NCI-H2081 (cell line): ENCODE data around the gene TTC1.
A peak's percentile ranks its signal among the peaks of the same experiment; 100 is the strongest.
"Not testable (repeated sequence)": the region's sequence is repeated elsewhere in the genome, so short reads cannot be mapped to it uniquely, and the experiment has no call there.

ENCODE experiments used
- DNase-seq, 2 experiments: peaks; one replicate each; lab custom pipeline; 2025; lab: John Stamatoyannopoulos, UW

TTC1 gene

DNA sequence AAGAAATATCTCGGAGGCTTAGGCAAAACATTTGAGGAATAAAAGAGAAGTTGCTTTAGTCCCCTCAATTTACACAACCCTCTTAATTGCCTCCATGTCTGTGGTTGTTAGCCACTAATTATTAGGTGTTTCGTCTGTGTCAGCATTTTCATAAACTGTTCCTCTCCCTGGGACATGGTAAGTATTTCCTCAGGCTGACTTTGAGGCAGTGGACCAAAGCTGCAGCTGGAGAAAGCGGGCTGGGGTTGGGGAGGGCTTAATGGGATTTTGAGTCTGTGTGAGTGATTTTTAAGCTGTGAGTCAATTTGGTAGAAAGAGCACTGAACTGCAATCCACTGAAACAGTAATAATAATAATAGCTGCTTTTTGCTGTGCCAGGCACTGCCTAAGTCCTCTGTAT lies 13.0 kb upstream of the TTC1 start:
- no peak for DNase-seq

DNA sequence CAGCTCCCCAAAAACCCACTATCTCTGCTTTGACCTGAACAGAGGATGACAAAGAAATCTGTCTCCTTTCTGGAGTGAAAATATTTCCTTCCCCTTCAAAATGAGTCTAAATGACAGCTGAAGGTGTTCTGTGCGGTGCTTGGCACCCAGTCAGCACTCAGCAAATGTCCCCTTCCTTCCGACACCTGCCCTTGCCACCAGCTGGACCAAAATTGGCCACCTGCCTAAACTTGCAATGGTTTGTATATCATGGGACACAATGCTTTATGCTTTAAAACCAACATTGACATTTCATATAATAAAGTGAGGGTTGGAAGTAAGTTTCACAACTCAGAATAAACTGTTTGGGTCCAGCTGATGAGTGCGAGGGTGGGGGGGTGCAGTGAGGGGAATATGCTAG lies 7.5 kb upstream of the TTC1 start:
- DNase-seq: peak; percentile 64 to 86

DNA sequence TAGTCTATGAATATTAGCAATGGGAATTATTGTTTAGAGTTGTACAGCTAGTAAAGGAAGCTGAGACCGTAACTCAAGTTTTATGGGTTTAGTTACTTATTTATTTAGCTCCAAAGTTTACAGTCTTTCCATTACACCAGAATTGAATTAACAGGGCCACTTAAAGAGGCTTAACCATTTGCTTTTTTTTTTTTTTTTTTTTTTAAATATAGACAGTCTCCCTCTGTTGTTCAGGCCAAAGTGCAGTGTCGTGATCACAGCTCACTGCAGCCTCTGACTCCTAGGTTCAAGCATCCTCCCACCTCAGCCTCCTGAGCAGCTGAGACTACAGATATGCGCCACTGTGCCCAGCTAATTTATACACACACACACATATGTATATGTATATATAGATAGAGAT lies 1.4 kb upstream of the TTC1 start:
- DNase-seq: no peak

DNA sequence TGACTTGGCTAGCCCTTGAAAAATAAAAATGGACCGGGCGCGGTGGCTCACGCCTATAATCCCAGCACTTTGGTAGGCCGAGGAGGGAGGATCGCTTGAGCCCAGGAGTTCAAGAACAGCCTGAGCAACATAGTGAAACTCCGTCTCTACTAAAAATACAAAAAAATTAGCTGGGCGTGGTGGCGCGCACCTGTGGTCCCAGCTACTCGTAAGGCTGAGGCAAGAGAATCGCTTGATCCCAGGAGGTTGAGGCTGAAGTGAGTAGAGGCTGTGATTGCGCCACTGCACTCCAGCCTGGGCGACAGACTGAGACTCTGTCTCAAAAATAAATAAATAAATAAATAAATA lies 436 bp upstream of the TTC1 start:
- not testable (repeated sequence) for DNase-seq

DNA sequence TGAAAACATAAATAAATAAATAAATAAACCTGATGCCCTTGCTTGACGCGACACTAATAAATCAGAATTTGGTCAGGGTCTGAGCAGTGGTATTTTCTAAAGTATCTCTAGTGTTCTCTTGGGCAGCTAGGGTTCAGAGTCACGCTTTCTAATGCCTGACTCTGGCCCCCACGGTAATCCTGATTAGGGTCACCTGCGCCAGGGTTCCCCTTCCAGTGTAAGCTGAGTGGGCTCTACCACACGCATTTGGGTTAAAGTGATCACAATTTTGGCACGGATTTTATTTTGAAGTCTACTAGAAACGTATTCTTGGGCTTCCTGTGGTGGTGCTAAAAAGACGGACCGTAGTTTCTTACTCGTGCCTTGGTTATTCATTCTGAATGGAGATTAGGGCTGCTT lies 651 bp downstream of the TTC1 start:
- no peak for DNase-seq

DNA sequence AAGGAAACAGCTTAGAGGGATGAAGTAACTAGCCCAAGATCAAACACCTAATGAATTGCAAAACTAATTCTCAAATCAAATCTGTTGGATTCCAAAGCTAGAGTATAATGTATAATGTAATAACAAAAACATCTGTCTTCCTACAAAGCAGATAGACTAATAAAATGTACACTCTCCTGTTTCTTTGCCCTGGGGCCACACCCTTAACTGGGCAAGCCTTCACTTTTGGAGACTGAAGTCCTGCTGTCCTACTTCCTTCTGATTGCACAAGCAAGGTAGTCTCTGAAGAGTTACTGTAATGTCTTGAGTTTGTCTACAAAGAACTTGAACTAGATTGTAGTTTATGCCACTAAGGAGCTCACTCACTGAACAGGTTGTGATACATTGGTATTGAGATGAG lies 2.5 kb downstream of the TTC1 start:
- no peak for DNase-seq

DNA sequence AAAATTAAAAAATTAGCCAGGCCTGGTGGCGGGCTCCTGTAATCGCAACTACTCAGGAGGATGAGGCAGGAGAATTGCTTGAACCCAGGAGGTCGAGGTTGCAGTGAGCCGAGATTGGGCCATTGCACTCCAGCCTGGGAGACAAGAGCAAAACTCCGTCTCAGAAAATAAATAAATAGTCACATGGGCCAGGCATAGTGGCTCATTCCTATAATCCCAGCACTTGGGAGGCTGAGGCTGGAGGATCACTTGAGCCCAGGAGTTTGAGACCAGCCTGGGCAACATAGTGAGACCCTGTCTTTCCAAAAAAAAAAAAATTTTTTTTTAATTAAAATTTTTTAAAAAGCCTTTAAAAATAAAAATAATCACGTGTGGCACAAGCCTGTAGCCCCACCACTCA lies 5.3 kb downstream of the TTC1 start:
- not testable (repeated sequence) for DNase-seq

DNA sequence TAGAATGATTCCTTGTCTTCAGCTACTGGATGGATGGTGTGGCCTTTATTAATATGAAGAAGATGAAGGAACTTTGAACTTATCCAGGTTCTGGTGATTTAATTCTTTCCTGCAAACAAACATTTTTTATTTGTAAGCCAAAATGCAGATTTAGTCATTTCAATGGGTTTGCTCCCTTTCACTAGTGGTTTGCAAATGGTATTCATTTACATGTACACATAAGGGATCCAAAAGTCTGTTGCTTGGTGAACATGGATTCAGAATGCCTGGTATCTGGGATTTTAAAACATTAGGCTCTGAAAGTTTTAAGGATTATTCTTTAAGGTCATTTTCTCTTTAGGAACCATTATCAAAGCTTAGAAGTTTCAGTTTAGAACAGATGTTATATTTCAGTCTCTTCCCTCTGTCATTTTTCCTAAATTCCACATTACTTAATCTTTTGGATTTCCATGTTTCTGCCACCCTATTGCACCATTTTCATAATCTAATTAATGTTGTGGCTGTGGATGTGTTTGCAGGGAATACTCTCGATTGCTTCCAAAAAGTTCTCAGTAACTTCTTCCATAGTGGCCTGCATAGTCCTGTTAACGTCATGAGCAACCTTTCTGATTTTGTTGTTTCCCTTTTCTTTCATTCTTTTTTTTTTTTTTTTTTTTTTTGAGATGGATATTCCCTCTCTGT lies 10.1 kb downstream of the TTC1 start:
- no peak for DNase-seq

DNA sequence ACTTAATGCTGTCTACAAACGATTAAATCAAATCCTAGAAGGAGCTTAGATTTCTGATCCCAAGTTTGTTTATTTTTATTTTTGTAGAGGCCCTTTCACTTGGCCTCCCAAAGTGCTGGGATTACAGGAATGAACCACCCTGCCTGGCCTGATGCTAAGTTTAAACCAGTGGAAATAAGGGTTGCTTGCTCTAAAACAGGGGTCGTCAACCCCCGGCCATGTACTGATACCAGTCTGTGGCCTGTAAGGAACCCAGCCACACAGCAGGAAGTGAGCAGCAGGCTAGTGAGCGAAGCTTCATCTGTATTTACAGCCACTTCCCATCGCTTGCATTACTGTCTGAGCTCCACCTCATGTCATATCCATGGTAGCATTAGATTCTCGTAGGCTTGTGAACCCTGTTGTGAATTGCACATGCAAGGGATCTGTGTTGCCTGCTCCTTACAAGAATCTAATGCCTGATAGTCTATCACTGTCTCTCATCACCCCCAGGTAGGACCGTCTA lies 11.4 kb downstream of the TTC1 start:
- DNase-seq: no peak

DNA sequence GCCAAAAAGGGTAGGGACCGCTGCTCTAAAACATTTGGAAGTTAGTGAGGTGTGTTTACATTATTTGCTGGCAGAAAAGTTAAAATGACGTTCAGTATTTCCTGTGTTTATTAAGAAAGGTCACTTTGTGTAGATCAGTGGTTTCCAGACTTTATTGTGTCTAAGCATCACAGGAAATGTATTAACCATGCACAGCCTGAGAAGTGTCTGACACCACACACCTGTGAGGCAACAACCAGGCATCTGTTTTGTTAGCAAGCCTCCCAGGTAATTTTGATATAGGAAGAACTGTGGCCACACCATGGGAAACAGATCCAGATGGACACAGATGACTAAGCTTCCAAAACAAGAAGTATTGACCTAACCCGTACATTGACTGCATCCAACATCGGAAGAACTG lies 12.0 kb downstream of the TTC1 start:
- DNase-seq: no peak

DNA sequence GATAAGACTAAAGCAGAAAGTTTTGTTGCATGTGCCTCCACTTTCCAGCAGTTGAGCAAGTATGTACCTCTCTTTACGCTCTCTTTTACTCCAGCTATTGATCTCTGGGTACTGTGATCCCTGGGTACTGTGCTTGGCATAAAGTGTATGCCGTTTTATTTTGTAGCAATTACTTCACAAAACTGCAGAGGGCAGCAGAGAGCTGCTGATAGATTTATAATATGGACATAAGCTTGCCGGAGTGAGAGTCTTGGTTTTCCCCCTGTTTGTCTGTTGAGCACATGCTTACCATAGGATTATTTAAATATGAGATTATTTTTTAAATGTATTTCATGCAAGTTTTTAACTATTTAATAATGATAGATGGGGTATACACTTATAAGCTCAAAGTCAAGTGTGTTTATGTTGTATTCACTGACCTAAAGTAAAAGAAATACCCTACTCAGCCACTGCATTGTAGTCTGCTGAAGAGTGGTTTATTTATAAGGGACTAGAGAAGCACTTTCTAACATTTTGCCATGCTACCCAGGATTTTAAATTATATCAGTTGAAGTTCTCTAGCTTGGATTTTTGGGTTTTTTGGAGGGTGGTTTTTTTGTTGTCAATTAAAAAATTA lies 13.0 kb downstream of the TTC1 start:
- peak; percentile 70 to 74 for DNase-seq

DNA sequence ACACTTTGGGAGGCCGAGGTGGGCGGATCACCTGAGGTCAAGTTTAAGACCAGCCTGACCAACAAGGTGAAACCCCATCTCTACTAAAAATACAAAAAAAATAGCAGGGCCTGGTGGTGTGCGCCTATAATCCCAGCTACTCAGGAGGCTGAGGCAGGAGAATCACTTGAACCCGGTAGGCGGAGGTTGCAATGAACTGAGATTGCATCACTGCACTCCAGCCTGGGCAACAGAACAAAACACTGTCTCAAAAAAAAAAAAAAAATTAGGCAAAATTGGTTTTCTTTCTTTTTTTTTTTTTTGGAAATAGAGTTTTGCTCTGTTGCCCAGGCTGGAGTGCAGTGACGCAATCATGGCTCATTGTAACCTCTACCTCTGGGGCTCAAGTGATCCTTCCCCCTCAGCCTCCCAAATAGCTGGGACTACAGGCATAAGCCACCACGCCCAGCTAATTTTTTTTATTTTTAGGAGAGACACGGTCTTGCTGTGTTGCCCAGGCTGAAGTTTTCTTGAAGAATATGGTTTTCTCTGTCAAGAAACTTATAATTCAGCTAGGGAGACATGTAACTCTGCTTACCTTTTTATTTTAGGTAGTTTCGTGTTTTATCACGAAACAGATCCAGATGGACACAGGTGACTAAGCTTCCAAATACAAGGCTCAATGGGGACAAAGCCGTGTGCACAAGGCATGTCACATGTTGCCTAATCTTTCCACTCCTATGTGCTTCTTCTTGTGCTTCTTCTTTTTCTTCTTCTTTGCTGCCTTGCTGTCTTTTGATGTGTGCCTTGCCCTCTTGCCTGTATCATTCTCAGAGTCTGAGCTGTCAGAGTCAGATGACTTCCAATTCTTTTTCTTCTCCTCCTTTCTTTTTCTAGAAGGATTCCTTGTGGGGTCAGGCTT lies 14.3 kb downstream of the TTC1 start:
- DNase-seq: no peak

DNA sequence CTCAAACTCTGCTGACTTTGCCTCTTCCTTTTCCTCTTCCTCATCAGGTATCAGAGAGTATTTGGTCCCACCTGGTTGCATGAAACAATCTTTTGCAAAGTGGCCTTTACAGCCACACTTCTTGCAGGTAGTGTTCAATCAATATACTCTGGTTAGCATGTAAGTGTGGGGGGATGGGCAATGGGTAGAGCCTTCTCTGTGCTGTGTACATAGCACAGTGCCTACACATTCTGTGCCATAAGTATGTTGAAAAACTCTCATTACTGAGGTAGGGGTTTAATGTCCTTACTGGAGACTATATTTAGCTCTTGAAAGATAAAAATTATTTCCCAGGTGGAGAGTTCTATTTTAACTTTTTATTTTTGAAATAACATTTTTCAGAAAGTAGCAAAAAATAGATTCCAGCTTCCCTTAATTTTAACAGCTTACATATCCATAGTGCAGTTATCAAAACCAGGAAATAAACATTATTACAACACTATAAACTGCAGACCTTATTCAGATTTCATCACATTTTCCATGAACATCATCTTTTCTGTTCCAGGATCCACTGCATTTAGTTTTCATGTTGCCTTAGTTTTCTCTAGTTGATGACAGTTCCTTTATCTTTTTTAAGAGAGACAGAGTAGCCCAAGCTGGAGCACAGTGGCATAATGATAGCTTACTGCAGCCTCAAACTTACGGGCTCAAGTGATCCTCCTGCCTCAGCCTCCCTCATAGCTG lies 15.1 kb downstream of the TTC1 start:
- no peak for DNase-seq

DNA sequence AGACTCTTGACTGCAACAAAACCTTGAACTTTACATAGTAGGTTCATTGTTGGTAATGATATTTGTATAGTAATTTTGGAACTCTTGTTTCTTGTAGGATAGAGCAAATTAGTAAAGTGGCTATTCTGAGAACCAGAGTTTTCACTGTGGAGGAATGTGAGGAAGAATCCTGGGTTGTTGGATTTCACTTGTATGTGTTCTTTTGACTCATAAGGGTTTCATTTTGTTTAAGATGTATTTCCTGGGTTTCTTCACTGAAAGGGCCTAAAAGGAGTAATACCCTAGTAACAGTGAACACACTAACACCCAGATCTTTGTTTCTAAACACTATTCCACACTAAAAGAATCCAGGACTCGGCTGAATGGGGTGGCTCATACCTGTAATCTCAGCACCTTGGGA lies 20.1 kb downstream of the TTC1 start:
- DNase-seq: no peak

DNA sequence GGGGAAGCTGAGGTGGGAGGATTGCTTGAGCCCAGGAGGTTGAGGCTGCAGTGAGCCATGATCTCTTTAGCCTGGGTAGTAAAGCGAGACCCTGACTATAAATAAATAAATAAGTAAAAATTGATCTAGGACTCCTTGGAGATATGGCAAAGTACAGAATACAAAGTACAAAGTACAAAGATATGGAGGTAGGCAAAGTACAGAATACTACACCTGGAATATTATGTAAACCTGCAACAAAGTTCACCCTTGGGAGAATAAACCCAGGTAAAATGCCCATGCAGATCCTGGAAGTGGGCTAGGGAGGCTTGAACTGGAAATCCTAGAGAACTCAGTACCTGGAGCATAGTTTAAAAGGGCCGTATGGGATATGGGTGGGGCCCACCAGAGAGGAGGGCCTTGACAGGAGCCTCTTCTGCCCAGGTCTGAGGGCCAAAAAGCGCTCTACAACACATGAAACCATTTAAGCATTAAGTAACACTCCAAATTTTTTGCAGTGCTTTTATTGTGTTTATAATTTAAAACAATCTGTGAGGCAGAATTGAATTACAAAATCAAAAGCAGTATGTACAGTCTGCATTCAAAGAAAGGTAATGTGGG lies 20.7 kb downstream of the TTC1 start:
- DNase-seq: no peak

DNA sequence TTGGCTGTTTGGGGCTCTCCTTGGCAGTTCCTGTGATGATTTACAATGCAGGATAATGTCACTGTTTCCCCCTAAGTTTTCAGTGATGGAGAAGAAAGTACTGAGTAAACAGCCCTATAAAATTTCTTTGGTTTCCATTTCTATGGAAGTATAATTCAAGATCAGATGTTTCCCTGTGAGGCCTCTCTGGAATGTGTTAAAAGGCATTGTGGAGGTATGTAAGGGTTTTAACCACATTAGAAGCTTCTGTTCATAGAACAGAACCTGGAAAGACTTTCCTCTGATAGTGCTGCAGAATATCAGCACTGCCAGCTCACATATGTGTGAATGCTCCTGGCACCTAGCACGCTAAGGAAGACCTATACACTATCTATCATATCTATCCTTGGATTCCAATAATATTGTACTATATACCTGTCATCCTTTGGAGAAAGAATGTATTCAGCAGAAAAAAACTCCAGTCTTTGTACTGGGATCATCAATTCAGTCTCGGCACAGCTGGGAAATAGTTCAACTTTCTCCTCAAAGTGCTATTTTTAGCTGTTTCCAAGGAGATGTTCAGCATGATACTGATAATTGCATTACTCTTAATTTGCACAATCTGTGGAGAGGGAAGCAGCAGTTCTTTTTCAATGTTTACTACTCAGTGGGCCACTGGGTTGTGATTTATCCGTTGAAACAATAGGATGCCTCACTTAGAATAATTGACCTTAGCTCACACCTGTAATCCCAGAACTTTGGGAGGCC lies 21.9 kb downstream of the TTC1 start:
- DNase-seq: no peak

DNA sequence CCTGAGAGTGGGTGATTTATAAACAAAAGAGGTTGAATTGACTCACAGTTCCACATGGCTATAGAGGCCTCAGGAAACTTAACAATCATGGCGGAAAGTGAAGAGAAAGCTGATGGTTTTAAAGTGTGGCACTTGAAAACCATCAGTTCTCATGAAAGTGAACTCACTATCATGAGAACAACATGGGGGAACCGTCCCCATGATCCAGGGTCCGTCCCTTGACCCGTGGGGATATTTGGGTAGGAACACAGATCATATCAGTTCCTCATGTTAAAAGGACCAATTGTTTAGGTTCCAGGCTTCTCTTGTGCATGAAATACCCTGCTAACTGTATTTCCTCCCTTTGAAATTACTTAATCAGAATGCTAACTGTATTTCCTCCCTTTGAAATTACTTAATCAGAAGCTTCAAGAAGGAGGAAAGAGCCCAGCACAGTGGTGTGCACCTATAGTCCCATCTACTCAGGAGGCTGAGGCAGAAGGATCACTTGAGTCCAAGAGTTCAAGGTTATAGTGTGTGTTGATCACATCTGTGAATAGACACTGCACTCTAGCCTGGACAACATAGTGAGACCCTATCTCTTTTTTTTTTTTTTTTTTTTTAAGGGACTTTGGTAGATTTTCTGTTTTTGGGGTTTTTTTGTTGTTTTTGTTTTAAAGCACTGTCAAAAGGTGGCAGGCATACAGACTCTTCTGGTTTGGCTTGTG lies 24.8 kb downstream of the TTC1 start:
- no peak for DNase-seq

DNA sequence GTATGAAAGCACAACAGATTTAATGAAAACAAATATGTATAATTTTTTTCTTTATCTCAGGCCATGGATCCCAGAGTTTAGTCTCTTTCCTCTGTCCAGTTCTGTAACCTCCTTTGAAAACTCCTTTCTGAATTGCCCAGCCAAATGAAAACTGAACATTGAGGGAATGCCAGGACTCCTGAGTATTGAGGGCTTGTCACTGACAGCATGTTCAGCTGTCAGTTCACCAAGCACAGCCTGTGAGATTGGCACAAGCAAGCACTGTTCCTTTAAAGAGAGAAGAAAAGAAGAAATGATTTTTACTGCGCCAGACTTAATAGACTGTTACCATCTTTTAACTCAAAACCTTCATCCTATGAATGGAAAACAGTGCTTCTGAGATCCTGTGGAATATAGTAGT lies 27.3 kb downstream of the TTC1 start:
- DNase-seq: no peak

DNA sequence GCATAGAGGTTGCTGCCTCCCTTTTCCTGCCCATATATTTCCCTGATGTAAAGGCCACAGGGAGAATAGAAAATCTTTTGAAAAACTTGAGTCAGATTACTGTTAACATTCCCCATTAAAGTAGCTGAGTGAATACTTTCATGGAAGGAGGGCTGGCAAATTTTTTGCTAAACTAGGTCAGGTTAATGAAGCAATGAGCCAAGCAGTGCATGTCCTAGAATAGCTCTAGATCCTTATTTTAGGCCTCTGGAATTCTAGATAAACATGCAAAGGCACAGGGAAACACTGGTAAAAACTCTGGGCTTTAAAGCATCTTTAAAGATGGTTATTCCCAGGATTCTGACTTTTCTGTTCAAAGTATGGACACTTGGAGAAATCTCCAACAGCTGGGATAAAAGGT lies 27.9 kb downstream of the TTC1 start:
- DNase-seq: no peak

DNA sequence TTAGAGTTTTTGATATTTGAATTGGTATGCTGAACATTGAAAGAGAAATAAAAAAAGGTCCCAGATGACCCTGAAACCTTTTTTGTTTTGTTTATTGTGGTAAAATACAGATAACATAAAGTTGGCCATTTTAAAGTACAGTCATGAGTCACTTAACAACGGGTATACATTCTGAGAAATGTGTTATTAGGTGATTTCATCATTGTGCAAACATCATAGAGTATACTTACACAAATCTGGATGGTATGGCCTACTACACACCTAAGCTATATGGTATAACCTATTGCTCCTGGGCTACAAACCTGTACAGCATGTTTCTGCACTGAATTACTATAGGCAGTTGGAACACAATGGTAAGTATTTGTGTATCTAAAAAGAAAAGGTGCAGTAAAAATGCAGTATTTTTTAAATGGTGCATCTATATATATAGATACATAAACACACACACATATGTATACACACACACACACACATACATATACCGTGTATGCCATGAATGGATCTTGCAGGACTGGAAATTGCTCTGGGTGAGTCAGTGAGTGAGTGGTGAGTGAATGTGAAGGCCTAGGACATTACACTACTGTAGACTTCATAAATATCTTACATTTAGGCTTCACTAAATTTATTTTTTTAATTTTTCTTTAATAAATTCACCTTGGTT lies 31.0 kb downstream of the TTC1 start:
- no peak for DNase-seq
